Fibroblast of lung (primary cell): ENCODE results near the gene CCDC60. TPM values are rescaled to one million over a fixed set of nuclear protein-coding genes. Genes with fewer than 3 reads are reported as not detected.

Experiments
- DNase-seq, 2 donors: peaks; one replicate each; pipeline versions ENCODE4 v3.0.0 to v3.0.0-alpha.2; 2010; ENCODE audit warnings: low read depth in 2 of 2
- H2AFZ ChIP-seq: 2 replicates; pipeline ENCODE4 v1.5.1; 2012; ENCODE audit warnings: low read length, control low read depth, inconsistent platforms
- H3K27ac ChIP-seq: 2 replicates; pipeline ENCODE4 v1.5.1; 2011; ENCODE audit warnings: low read length, control low read depth; ENCODE audit not compliant: insufficient read depth
- H3K27me3 ChIP-seq: 2 replicates; pipeline ENCODE4 v1.5.1; 2011; ENCODE audit warnings: mild to moderate bottlenecking, low read length; ENCODE audit not compliant: control insufficient read depth, insufficient read depth
- H3K36me3 ChIP-seq: 2 replicates; pipeline ENCODE4 v1.5.1; 2011; ENCODE audit warnings: low read length; ENCODE audit not compliant: control insufficient read depth, insufficient read depth
- H3K4me1 ChIP-seq: 2 replicates; pipeline ENCODE4 v1.5.1; 2011; ENCODE audit warnings: low read length; ENCODE audit not compliant: control insufficient read depth, insufficient read depth; ENCODE audit errors: extremely low read depth
- H3K4me2 ChIP-seq: 2 replicates; pipeline ENCODE4 v1.5.1; 2011; ENCODE audit warnings: low read length, control low read depth; ENCODE audit not compliant: insufficient read depth; ENCODE audit errors: extremely low read depth
- H3K4me3 ChIP-seq, 4 experiments: fragments of 200-600 bp in 1 of 4; sonication (generic) in 1 of 4; replicated peaks in 1 of 4; 2 replicates each; pipeline ENCODE4 v1.5.1; 2011 to 2016; ENCODE audit warnings: low read length in 4 of 4, low read depth in 3 of 4, mild to moderate bottlenecking in 3 of 4, control low read depth in 2 of 4, inconsistent platforms in 1 of 4, mixed read lengths in 1 of 4; ENCODE audit not compliant: insufficient read depth in 1 of 4; ENCODE audit errors: control extremely low read depth in 1 of 4
- H3K79me2 ChIP-seq: 2 replicates; pipeline ENCODE4 v1.5.1; 2012; ENCODE audit warnings: mild to moderate bottlenecking, low read length, inconsistent platforms; ENCODE audit not compliant: control insufficient read depth, insufficient read depth
- H3K9ac ChIP-seq: 2 replicates; pipeline ENCODE4 v1.5.1; 2011; ENCODE audit warnings: mild to moderate bottlenecking, low read length, control low read depth; ENCODE audit not compliant: insufficient read depth
- H3K9me3 ChIP-seq: 2 replicates; pipeline ENCODE4 v1.5.1; 2012; ENCODE audit warnings: low read depth, low read length; ENCODE audit not compliant: control insufficient read depth, insufficient read depth
- H4K20me1 ChIP-seq: 2 replicates; pipeline ENCODE4 v1.5.1; 2011; ENCODE audit warnings: low read length; ENCODE audit not compliant: control insufficient read depth, insufficient read depth; ENCODE audit errors: extremely low read depth
- CTCF ChIP-seq, 2 donors: IDR thresholded peaks in 1 of 2; conservative IDR thresholded peaks in 1 of 2; 1 replicate in 1 of 2; 2 replicates in 1 of 2; pipeline ENCODE4 v1.5.1; 2011 to 2012; ENCODE audit warnings: low read length in 2 of 2, control low read depth in 1 of 2, inconsistent platforms in 1 of 2, low read depth in 1 of 2, mild to moderate bottlenecking in 1 of 2
- EZH2 ChIP-seq: IDR thresholded peaks from 2 replicates; pipeline ENCODE4 v1.5.1; 2012; ENCODE audit warnings: low read length, control low read depth, mild to moderate bottlenecking; ENCODE audit errors: missing control alignments
- polyA minus RNA-seq: library from RNA; depleted of rRNA, polyadenylated mRNA; stranded (reverse); fragments of >200 nt; gene quantifications from 2 replicates; pipeline ENCODE4 v1.2.3, GENCODE V29; 2011; ENCODE audit warnings: low replicate concordance
- polyA plus RNA-seq, 2 donors: library from polyadenylated mRNA; depleted of rRNA in 1 of 2; stranded (reverse) in 1 of 2; unstranded in 1 of 2; fragments of >200 nt; gene quantifications; 2 replicates each; pipeline ENCODE4 v1.2.1, GENCODE V29; 2011 to 2012; ENCODE audit warnings: missing spikeins in 1 of 2
- total RNA-seq: library from RNA; depleted of rRNA; stranded (reverse); fragments of >200 nt; gene quantifications from 2 replicates; pipeline ENCODE4 v1.2.1, GENCODE V29; 2014

The CCDC60 gene
- total RNA-seq (not detected in 2 replicates), polyA plus RNA-seq (not detected in 2 replicates), polyA minus RNA-seq (not detected in 2 replicates)
- not detected in 2 replicates for polyA plus RNA-seq (2012)

- Histone ChIP-seq H3K79me2 (no peaks in the 10 kb centered on the region), H3K27ac (no peak within 1 kb of the TSS), H3K27me3 (no peaks in the 10 kb centered on the region), H3K9me3 (no peaks in the 10 kb centered on the region), H3K36me3 (no peaks in the 10 kb centered on the region), H3K4me3 (no peak within 1 kb of the TSS), H2AFZ (no peak within 1 kb of the TSS), H3K4me2 (no peak within 1 kb of the TSS), H3K9ac (no peak within 1 kb of the TSS), H3K4me1 (no peaks in the 10 kb centered on the region), H4K20me1 (no peaks in the 10 kb centered on the region)
- no peak for DNase-seq
- no peak for TF ChIP-seq EZH2
- no peak for TF ChIP-seq CTCF (conservative IDR thresholded peaks at IDR 0.05 in 1 of 2, IDR thresholded peaks at IDR 0.05 in 1 of 2; ENCODE audit: low read depth in 1 of 2, low read length in 2 of 2)
Observed at GRCh38 chr12:119334430-119335170, at the start of gene CCDC60. Gene CCDC60 (plus strand): TSS chr12:119334729. CDS start chr12:119335177, 448 bp downstream.

- no peak for DNase-seq
- no peaks in the 10 kb centered on the region for H3K36me3 ChIP-seq
- no peak overlapping the region for H3K4me2 ChIP-seq
- H2AFZ ChIP-seq = no peak overlapping the region
- no peak overlapping the region for H3K4me3 ChIP-seq
- H3K27me3 ChIP-seq = no peaks in the 10 kb centered on the region
- H3K9ac ChIP-seq = no peak overlapping the region
- no peaks in the 10 kb centered on the region for H4K20me1 ChIP-seq
- H3K4me1 ChIP-seq = no peaks in the 10 kb centered on the region
- no peak for TF ChIP-seq EZH2
- H3K79me2 ChIP-seq = no peaks in the 10 kb centered on the region
- H3K27ac ChIP-seq = no peak overlapping the region
- no peaks in the 10 kb centered on the region for H3K9me3 ChIP-seq
Observed at GRCh38 chr12:119288576-119288975, 46.0 kb upstream of the CCDC60 start.

- Histone ChIP-seq H3K4me2 (no peak overlapping the region), H3K36me3 (no peaks in the 10 kb centered on the region), H3K9ac (no peak overlapping the region), H3K9me3 (no peaks in the 10 kb centered on the region), H2AFZ (no peak overlapping the region), H3K79me2 (no peaks in the 10 kb centered on the region), H3K27ac (no peak overlapping the region), H4K20me1 (no peaks in the 10 kb centered on the region), H3K4me3 (no peak overlapping the region), H3K4me1 (no peaks in the 10 kb centered on the region), H3K27me3 (no peaks in the 10 kb centered on the region)
- no peak for DNase-seq
- TF ChIP-seq CTCF (conservative IDR thresholded peaks at IDR 0.05 in 1 of 2, IDR thresholded peaks at IDR 0.05 in 1 of 2; ENCODE audit: low read depth in 1 of 2, low read length in 2 of 2) (no peak), EZH2 (no peak)
Observed at GRCh38 chr12:119292893-119293630, 41.5 kb upstream of the CCDC60 start.
